Ishikawa (cell line): ENCODE data around the gene ITPRIPL1.

Experiments
- CEBPB ChIP-seq: IDR thresholded peaks from 2 replicates; pipeline ENCODE4 v1.6.1; 2012
- CREB1 ChIP-seq: IDR thresholded peaks from 2 replicates; pipeline ENCODE4 v1.6.1; 2012; ENCODE audit warnings: low read depth
- EGR1 ChIP-seq: IDR thresholded peaks from 2 replicates; pipeline ENCODE4 v1.6.1; 2012
- EP300 ChIP-seq: IDR thresholded peaks from 2 replicates; pipeline ENCODE4 v1.6.1; 2012; ENCODE audit warnings: borderline replicate concordance
- FOXM1 ChIP-seq: IDR thresholded peaks from 2 replicates; pipeline ENCODE4 v1.6.1; 2012; ENCODE audit warnings: low read depth, borderline replicate concordance
- NFIC ChIP-seq: IDR thresholded peaks from 2 replicates; pipeline ENCODE4 v1.6.1; 2012
- RAD21 ChIP-seq: IDR thresholded peaks from 2 replicates; pipeline ENCODE4 v1.6.1; 2012; ENCODE audit warnings: low read depth
- TAF1 ChIP-seq: IDR thresholded peaks from 2 replicates; pipeline ENCODE4 v1.6.1; 2012; ENCODE audit warnings: low read depth, mild to moderate bottlenecking
- TCF12 ChIP-seq: IDR thresholded peaks from 2 replicates; pipeline ENCODE4 v1.6.1; 2012; ENCODE audit warnings: low read depth
- TEAD4 ChIP-seq: IDR thresholded peaks from 2 replicates; pipeline ENCODE4 v1.6.1; 2012
- YY1 ChIP-seq: IDR thresholded peaks from 2 replicates; pipeline ENCODE4 v1.6.1; 2012; ENCODE audit warnings: low read depth
- ZBTB7A ChIP-seq: IDR thresholded peaks from 2 replicates; pipeline ENCODE4 v1.6.1; 2012; ENCODE audit warnings: low read depth
- TF ChIP-seq, protein P1 (sequence below): IDR thresholded peaks from 2 replicates; pipeline ENCODE4 v1.6.1; 2012; ENCODE audit warnings: low read depth, mild to moderate bottlenecking
- TF ChIP-seq, protein P2 (sequence below): IDR thresholded peaks from 2 replicates; pipeline ENCODE4 v1.6.1; 2012
- TF ChIP-seq, protein P3 (sequence below): IDR thresholded peaks from 2 replicates; pipeline ENCODE4 v1.6.1; 2012

The ITPRIPL1 gene

DNA sequence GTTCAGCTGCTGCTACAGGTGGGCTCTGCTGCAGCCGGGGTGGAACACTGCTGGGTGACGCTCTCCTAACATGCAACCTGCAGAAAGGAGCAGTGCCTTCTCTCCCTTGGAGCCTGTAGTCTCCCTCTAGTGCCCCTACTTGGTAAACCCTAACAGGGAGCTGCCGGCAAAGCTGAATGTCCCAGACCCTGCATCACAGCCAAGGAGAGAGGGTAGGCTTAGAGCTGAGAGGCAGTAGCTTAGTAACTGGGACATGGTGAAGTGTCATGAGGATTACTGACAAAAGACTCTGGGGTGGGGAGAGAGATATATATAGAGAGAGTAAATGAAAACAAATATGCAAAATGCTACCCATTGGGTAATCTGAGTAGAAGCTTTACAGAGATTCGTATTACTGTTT is 20.3 kb downstream of the ITPRIPL1 start:
- TF ChIP-seq RAD21 = no peak
- no peak for TF ChIP-seq EGR1
- TF ChIP-seq CEBPB = no peak
- no peak for TF ChIP-seq FOXM1
- no peak for TF ChIP-seq NFIC
- no peak for TF ChIP-seq TCF12
- TF ChIP-seq, protein P1, sequence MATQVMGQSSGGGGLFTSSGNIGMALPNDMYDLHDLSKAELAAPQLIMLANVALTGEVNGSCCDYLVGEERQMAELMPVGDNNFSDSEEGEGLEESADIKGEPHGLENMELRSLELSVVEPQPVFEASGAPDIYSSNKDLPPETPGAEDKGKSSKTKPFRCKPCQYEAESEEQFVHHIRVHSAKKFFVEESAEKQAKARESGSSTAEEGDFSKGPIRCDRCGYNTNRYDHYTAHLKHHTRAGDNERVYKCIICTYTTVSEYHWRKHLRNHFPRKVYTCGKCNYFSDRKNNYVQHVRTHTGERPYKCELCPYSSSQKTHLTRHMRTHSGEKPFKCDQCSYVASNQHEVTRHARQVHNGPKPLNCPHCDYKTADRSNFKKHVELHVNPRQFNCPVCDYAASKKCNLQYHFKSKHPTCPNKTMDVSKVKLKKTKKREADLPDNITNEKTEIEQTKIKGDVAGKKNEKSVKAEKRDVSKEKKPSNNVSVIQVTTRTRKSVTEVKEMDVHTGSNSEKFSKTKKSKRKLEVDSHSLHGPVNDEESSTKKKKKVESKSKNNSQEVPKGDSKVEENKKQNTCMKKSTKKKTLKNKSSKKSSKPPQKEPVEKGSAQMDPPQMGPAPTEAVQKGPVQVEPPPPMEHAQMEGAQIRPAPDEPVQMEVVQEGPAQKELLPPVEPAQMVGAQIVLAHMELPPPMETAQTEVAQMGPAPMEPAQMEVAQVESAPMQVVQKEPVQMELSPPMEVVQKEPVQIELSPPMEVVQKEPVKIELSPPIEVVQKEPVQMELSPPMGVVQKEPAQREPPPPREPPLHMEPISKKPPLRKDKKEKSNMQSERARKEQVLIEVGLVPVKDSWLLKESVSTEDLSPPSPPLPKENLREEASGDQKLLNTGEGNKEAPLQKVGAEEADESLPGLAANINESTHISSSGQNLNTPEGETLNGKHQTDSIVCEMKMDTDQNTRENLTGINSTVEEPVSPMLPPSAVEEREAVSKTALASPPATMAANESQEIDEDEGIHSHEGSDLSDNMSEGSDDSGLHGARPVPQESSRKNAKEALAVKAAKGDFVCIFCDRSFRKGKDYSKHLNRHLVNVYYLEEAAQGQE = no peak
- no peak for TF ChIP-seq TEAD4
- TF ChIP-seq YY1 = no peak
- no peak for TF ChIP-seq CREB1
- TF ChIP-seq ZBTB7A = no peak
- no peak for TF ChIP-seq TAF1
- TF ChIP-seq, protein P2, sequence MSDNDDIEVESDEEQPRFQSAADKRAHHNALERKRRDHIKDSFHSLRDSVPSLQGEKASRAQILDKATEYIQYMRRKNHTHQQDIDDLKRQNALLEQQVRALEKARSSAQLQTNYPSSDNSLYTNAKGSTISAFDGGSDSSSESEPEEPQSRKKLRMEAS = no peak
- TF ChIP-seq, protein P3, sequence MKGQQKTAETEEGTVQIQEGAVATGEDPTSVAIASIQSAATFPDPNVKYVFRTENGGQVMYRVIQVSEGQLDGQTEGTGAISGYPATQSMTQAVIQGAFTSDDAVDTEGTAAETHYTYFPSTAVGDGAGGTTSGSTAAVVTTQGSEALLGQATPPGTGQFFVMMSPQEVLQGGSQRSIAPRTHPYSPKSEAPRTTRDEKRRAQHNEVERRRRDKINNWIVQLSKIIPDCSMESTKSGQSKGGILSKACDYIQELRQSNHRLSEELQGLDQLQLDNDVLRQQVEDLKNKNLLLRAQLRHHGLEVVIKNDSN = no peak

DNA sequence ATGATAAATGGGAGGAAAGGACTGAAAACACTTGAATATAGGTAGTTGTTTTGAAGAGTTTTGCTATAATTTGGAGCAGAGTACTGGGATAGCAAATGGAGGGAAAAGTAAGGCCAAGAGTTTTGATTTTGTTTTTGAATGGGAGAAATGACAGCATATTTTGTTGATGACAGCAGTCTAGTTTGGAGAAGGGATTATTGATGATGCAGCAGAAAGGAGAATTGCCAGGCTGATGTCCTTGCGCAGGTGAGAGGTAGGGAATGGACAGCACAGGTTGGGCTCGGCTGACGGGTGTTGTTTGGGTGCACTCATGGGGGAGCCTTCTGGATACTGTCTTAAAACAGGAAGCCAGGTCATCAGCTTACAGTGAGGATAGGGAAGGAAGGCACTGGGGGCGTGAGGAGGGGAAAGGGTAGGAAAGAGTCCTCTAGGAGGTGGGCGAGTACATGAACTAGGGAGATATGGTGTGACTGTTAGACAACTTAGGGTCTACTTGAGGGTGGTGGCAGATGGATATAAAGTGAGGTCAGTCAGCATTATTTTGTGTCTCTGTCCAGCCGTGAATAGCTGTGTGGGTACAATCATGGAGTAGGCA is 20.8 kb downstream of the ITPRIPL1 start:
- no peak for TF ChIP-seq EGR1
- no peak for TF ChIP-seq TAF1
- no peak for TF ChIP-seq YY1
- TF ChIP-seq EP300 = no peak
- TF ChIP-seq, protein P2 = no peak
- TF ChIP-seq CEBPB = no peak
- TF ChIP-seq, protein P1 = no peak
- TF ChIP-seq, protein P3 = no peak
- no peak for TF ChIP-seq TCF12
- TF ChIP-seq TEAD4 = no peak
- TF ChIP-seq ZBTB7A = no peak
- no peak for TF ChIP-seq CREB1
- TF ChIP-seq FOXM1 = no peak
- TF ChIP-seq NFIC = no peak
- TF ChIP-seq RAD21 = no peak

DNA sequence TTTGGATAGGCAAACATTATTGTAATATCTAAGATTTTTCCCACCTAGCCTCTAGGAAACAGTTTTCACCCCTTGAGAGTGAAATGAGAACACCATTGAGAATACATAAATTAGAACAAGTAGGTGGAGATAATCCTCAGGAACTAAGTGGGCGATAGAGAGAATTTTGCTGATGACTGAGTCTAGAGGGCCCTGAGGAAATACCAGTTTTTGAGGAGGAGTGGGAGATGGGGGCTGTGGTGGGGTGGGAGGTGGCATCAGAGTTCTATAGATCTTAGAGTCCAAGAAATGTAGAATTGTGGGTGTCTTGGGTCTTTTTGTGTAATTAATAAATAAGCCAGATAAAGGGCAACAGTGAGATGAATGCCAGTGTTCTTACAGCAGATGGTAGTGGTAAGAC is 22.3 kb downstream of the ITPRIPL1 start:
- no peak for TF ChIP-seq NFIC
- TF ChIP-seq RAD21 = no peak
- no peak for TF ChIP-seq CREB1
- no peak for TF ChIP-seq TEAD4
- TF ChIP-seq, protein P3 = no peak
- TF ChIP-seq TCF12 = no peak
- no peak for TF ChIP-seq EP300
- TF ChIP-seq TAF1 = no peak

DNA sequence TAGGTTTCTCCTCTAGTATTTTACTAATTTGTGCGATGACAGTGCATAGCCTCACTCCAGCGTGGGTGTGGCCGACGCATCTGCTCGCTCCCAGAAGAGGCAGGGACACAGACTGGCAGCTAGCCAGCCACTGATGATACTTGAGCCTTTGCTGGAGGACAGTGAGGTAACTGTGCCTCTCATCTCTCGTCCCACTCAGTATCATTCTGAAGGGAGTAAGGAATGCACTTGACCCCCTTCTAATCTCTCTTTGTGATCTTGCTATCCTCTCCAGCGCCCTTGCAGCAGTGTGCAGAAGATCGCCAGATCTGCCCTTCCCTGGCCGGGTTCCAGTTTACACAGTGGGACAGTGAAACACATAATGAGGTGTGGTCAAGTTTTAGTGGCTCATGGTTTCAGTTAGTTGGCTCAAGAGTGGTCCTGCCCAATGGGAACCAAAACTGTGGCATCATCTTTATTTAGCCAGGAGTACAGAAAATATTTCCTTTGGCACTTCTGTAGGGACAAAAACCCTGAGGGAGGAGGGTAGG is 28.0 kb downstream of the ITPRIPL1 start:
- TF ChIP-seq EP300 (no peak), TEAD4 (no peak), NFIC (no peak), TAF1 (no peak)
- TF ChIP-seq, protein P2 = no peak
- TF ChIP-seq, protein P1 = no peak
